T-helper 2 cell (primary cell): Measurements from ENCODE around the gene ARV1.
"Not testable (repeated sequence)": the region's sequence is repeated elsewhere in the genome, so short reads cannot be mapped to it uniquely, and the experiment has no call there.

Source experiments
- DNase-seq, 5 experiments: peaks; one replicate each; pipeline versions ENCODE4 v3.0.0 to v3.0.0-alpha.2; 2012 to 2022

The ARV1 gene

GRCh38 chr1:231020139-231020601, 41.3 kb downstream of the ARV1 start:
- DNase-seq = peak in 1 of 5 experiments; percentile 13

- DNase-seq = no peak
These were observed 41.9 kb downstream of the ARV1 start for GRCh38 chr1:231020816-231021215.

GRCh38 chr1:231021540-231022031, 42.7 kb downstream of the ARV1 start:
- no peak for DNase-seq

GRCh38 chr1:231022543-231022942, 43.6 kb downstream of the ARV1 start:
- not testable (repeated sequence) for DNase-seq

- no peak for DNase-seq
These were observed 44.3 kb downstream of the ARV1 start for GRCh38 chr1:231023150-231023549.

GRCh38 chr1:231026576-231026975, 47.7 kb downstream of the ARV1 start:
- no peak for DNase-seq

GRCh38 chr1:231027136-231027925, 48.4 kb downstream of the ARV1 start:
- DNase-seq = no peak

GRCh38 chr1:231027971-231028370, 49.1 kb downstream of the ARV1 start:
- no peak for DNase-seq

GRCh38 chr1:231028682-231029081, 49.8 kb downstream of the ARV1 start:
- no peak for DNase-seq

GRCh38 chr1:231029247-231029646, 50.4 kb downstream of the ARV1 start:
- not testable (repeated sequence) for DNase-seq

GRCh38 chr1:231029841-231030240, 50.9 kb downstream of the ARV1 start:
- no peak for DNase-seq

GRCh38 chr1:231032963-231033362, 54.1 kb downstream of the ARV1 start:
- DNase-seq = no peak

GRCh38 chr1:231035799-231036198, 56.9 kb downstream of the ARV1 start:
- DNase-seq = no peak

- no peak for DNase-seq
These were observed 57.5 kb downstream of the ARV1 start for GRCh38 chr1:231036416-231036815.

GRCh38 chr1:231037585-231038517, 59.0 kb downstream of the ARV1 start:
- DNase-seq = no peak

- DNase-seq = peak; percentile 6 to 46 (median 11)
These were observed 60.5 kb downstream of the ARV1 start for GRCh38 chr1:231039161-231040018.

- peak; percentile 46 to 64 (median 58) for DNase-seq
These were observed 61.3 kb downstream of the ARV1 start, which contains the start of gene FAM89A for GRCh38 chr1:231040019-231040799. Gene FAM89A, minus strand, starts transcription at chr1:231040254. Its CDS starts 43 bp downstream, at chr1:231040211.

GRCh38 chr1:231040800-231041718, 62.2 kb downstream of the ARV1 start:
- DNase-seq = peak in 1 of 5 experiments; percentile 3

GRCh38 chr1:231041719-231042261, 62.9 kb downstream of the ARV1 start:
- DNase-seq = no peak

GRCh38 chr1:231044588-231044987, 65.7 kb downstream of the ARV1 start:
- DNase-seq = no peak
